Measurements from ENCODE around the gene ZNF438. TPM values are rescaled to one million over a fixed set of nuclear protein-coding genes. Genes with fewer than 3 reads are reported as not detected.

ZNF438 gene
- total RNA-seq, 1 experiment from 2014 or later, result 0.83 TPM

- Mint-ChIP-seq H3K36me3 (ENCODE audit: insufficient read depth in 1 of 3, low read depth in 3 of 3) (peaks cover 0 to 4% (median 0%) of the 10 kb centered on the region in 3 experiments; a peak in 2 of 7 replicates), H3K4me1 (no peaks in the 10 kb centered on the region), H3K9me3 (peaks cover 4 to 10% of the 10 kb centered on the region in 2 experiments; a peak in 4 of 5 replicates), H3K27me3 (ENCODE audit: low read depth) (no peaks in the 10 kb centered on the region), H3K27ac (no peak overlapping the region), H3K4me3 (no peak overlapping the region)
- Histone ChIP-seq H3K79me1 (ENCODE audit: insufficient read depth, low read depth, low read length, poor library complexity, severe bottlenecking) (no peaks in the 10 kb centered on the region), H3K23me2 (ENCODE audit: insufficient read length, low read depth, low read length, poor library complexity, severe bottlenecking) (no peaks in the 10 kb centered on the region), H3K79me2 (ENCODE audit: insufficient read depth, low read length) (no peaks in the 10 kb centered on the region), H4K20me1 (ENCODE audit: control insufficient read depth, insufficient read depth, insufficient read length) (no peaks in the 10 kb centered on the region), H3K9ac (ENCODE audit: extremely low read depth, insufficient read length, low read length) (no peak overlapping the region), H4K91ac (ENCODE audit: insufficient read length, low read depth, low read length) (no peak overlapping the region), H3K9me3 (ENCODE audit: control insufficient read depth, low read depth, low read length) (no peaks in the 10 kb centered on the region), H2AFZ (ENCODE audit: low read length) (no peak overlapping the region), H2BK12ac (ENCODE audit: insufficient read length, low read depth, low read length) (no peak overlapping the region), H3T11ph (ENCODE audit: low read length) (no peak overlapping the region), H2BK15ac (ENCODE audit: low read depth, low read length) (no peak overlapping the region), H3K23ac (ENCODE audit: insufficient read length, low read depth, low read length) (no peak overlapping the region), H2BK5ac (ENCODE audit: insufficient read length, low read length) (no peak overlapping the region), H2BK120ac (ENCODE audit: low read depth, low read length, poor library complexity, severe bottlenecking) (no peak overlapping the region), H3K14ac (ENCODE audit: insufficient read depth, low read length) (no peak overlapping the region), H3K18ac (ENCODE audit: insufficient read length, low read depth, low read length) (no peak overlapping the region), H2AK5ac (ENCODE audit: insufficient read length, low read length) (no peak overlapping the region), H3K27ac (ENCODE audit: insufficient read length, low read depth, low read length) (no peak overlapping the region), H4K8ac (replicated peaks; ENCODE audit: insufficient read length, low read depth, low read length) (no peak overlapping the region), H2BK20ac (ENCODE audit: low read depth, low read length, poor library complexity, severe bottlenecking) (no peak overlapping the region), H3K4me2 (ENCODE audit: insufficient read depth, insufficient read length, low read length) (no peak overlapping the region), H3K27me3 (ENCODE audit: insufficient read depth, low read length) (no peaks in the 10 kb centered on the region), H3K56ac (ENCODE audit: insufficient read length, low read depth, low read length) (no peak overlapping the region), H3K4ac (ENCODE audit: low read depth, low read length) (no peak overlapping the region), H4K5ac (ENCODE audit: insufficient read length, low read depth, low read length) (no peak overlapping the region), H3K4me1 (ENCODE audit: insufficient read depth, low read length) (no peaks in the 10 kb centered on the region)
- no peak for DNase-seq
- WGBS (ENCODE audit: extremely low coverage, insufficient read length, low lambda C conversion rate), result no CpG with 5 or more reads among the region's 4 CpGs
- TF ChIP-seq CTCF (conservative IDR thresholded peaks at IDR 0.05), result no peak
Measured at GRCh38 chr10:30979956-30980355, 51.7 kb downstream of the ZNF438 start.
